GM19023 (cell line): Measurements from ENCODE around the gene EVPL.
"Not testable (repeated sequence)": the region's sequence is repeated elsewhere in the genome, so short reads cannot be mapped to it uniquely, and the experiment has no call there.

Source experiments
- ATAC-seq: cut with Tn5 transposase; IDR thresholded peaks from one replicate; pipeline ENCODE4 v1.9.1; 2021; ENCODE audit warnings: mild to moderate bottlenecking, moderate library complexity; ENCODE audit not compliant: unreplicated experiment

Gene EVPL

GRCh38 chr17:75970626-75971025 is 56.5 kb downstream of the EVPL start:
- no peak for ATAC-seq

- no peak for ATAC-seq
These were observed 57.0 kb downstream of the EVPL start for GRCh38 chr17:75970011-75970523.

DNA sequence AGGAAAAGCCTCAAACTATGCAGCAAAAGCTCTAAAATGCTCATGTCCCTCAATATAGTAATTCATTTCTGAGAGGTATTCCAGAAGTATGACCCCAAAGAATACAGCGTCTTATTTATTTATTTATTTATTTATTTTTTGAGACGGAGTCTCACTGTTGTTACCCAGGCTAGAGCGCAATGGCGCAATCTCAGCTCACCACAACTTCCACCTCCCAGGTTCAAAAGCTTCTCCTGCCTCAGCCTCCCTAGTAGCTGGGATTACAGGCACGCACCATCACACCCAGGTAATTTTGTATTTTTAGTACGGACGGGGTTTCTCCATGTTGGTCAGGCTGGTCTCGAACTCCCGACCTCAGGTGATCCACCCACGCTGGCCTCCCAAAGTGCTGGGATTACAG is 58.1 kb downstream of the EVPL start:
- not testable (repeated sequence) for ATAC-seq

DNA sequence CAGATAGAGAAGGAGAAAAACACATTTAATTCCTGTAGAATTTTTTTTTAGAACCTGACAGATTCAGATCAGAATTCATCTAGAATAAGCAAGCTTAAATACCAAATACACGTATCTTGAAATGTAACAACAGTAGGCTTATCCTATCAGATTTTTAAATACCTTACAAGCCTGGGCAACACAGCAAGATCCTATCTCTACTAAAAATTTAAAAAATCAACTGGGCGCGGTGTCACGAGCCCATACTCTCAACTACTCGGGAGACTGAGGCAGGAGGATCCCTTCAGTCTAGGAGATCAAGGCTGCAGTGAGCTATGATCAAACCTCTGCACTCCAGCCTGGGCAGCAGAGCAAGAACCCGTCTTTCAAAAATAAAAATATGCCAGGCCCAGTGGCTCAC is 61.6 kb downstream of the EVPL start:
- no peak for ATAC-seq

DNA sequence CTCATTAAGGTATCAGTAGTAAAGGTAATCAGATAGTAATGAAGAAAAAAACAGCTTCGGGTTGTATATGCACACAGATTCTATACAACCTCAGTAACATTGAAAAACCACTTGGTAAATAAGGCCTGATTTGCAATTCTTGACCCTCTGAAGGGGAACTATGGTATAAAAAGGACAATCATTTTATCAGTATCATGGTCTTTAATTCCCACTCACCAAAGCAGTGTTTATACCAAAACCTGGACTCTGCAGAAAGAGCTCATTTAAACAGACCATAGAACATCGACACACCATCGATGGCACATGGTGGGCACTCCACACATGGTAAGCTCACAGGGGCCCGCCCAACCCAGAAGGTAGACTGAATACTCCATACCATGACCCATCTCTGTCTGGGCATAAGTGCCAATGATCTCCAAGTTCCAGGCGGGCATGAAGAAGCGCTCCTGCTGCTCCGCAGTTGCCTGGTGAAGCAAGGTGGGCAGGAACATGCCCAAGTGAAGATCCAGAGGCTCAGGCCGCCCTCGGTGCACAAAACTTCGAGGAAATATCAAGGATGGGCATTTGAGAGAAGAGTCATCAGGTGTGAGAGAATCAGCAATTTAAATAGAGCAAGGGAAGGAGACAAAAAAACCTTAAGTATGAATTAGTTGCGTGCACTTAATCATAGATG is 67.1 kb downstream of the EVPL start:
- no peak for ATAC-seq

- ATAC-seq = no peak
These were observed 67.9 kb downstream of the EVPL start for GRCh38 chr17:75959051-75959838.
